ENCODE results near the gene AGPAT2.

The AGPAT2 gene

DNA sequence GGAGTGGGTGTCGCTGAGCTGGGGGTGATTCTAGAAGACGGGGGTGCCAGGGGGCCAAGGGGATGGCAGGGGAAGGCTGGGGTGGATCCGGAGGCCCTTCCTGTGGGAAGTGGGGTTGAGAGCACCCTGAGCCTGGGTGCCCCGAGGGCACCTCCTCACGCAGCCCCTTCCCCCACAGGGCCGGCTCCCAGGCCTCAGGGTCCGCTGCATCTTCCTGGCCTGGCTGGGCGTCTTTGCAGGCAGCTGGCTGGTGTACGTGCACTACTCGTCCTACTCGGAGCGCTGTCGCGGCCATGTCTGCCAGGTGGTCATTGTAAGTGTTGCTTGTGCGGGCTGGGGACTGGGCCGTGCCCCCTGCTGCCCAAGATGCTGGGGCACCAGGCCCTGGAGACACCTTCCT, 30.1 kb upstream of the AGPAT2 start:
- TF ChIP-seq RARB (CRISPR knock-in tag; IDR thresholded peaks at IDR 0.05) (no peak), SNAI2 (CRISPR knock-in tag; IDR thresholded peaks at IDR 0.05) (no peak), TCF4 (CRISPR knock-in tag; IDR thresholded peaks at IDR 0.05; ENCODE audit: borderline replicate concordance) (no peak), CSDC2 (CRISPR knock-in tag; IDR thresholded peaks at IDR 0.05) (no peak), TOX (CRISPR knock-in tag; IDR thresholded peaks at IDR 0.05; ENCODE audit: borderline replicate concordance) (no peak), OSR1 (CRISPR knock-in tag; IDR thresholded peaks at IDR 0.05) (no peak), PPARA (CRISPR knock-in tag; IDR thresholded peaks at IDR 0.05; ENCODE audit: borderline replicate concordance) (no peak), BACH2 (CRISPR knock-in tag; IDR thresholded peaks at IDR 0.05; ENCODE audit: borderline replicate concordance) (no peak), ZC3H10 (CRISPR knock-in tag; IDR thresholded peaks at IDR 0.05) (no peak), GLIS3 (CRISPR knock-in tag; IDR thresholded peaks at IDR 0.05) (no peak), ZNF8 (CRISPR knock-in tag; IDR thresholded peaks at IDR 0.05) (no peak)
- TF ChIP-seq, protein P1, sequence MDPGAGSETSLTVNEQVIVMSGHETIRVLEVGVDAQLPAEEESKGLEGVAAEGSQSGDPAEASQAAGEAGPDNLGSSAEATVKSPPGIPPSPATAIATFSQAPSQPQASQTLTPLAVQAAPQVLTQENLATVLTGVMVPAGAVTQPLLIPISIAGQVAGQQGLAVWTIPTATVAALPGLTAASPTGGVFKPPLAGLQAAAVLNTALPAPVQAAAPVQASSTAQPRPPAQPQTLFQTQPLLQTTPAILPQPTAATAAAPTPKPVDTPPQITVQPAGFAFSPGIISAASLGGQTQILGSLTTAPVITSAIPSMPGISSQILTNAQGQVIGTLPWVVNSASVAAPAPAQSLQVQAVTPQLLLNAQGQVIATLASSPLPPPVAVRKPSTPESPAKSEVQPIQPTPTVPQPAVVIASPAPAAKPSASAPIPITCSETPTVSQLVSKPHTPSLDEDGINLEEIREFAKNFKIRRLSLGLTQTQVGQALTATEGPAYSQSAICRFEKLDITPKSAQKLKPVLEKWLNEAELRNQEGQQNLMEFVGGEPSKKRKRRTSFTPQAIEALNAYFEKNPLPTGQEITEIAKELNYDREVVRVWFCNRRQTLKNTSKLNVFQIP (CRISPR knock-in tag; IDR thresholded peaks at IDR 0.05; ENCODE audit: borderline replicate concordance, low read depth) = no peak
- TF ChIP-seq, protein P2, sequence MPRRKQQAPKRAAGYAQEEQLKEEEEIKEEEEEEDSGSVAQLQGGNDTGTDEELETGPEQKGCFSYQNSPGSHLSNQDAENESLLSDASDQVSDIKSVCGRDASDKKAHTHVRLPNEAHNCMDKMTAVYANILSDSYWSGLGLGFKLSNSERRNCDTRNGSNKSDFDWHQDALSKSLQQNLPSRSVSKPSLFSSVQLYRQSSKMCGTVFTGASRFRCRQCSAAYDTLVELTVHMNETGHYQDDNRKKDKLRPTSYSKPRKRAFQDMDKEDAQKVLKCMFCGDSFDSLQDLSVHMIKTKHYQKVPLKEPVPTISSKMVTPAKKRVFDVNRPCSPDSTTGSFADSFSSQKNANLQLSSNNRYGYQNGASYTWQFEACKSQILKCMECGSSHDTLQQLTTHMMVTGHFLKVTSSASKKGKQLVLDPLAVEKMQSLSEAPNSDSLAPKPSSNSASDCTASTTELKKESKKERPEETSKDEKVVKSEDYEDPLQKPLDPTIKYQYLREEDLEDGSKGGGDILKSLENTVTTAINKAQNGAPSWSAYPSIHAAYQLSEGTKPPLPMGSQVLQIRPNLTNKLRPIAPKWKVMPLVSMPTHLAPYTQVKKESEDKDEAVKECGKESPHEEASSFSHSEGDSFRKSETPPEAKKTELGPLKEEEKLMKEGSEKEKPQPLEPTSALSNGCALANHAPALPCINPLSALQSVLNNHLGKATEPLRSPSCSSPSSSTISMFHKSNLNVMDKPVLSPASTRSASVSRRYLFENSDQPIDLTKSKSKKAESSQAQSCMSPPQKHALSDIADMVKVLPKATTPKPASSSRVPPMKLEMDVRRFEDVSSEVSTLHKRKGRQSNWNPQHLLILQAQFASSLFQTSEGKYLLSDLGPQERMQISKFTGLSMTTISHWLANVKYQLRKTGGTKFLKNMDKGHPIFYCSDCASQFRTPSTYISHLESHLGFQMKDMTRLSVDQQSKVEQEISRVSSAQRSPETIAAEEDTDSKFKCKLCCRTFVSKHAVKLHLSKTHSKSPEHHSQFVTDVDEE (CRISPR knock-in tag; IDR thresholded peaks at IDR 0.05) = no peak
- TF ChIP-seq, protein P3, sequence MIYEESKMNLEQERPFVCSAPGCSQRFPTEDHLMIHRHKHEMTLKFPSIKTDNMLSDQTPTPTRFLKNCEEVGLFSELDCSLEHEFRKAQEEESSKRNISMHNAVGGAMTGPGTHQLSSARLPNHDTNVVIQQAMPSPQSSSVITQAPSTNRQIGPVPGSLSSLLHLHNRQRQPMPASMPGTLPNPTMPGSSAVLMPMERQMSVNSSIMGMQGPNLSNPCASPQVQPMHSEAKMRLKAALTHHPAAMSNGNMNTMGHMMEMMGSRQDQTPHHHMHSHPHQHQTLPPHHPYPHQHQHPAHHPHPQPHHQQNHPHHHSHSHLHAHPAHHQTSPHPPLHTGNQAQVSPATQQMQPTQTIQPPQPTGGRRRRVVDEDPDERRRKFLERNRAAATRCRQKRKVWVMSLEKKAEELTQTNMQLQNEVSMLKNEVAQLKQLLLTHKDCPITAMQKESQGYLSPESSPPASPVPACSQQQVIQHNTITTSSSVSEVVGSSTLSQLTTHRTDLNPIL (CRISPR knock-in tag; IDR thresholded peaks at IDR 0.05; ENCODE audit: low read depth) = no peak
- no peak for ATAC-seq

DNA sequence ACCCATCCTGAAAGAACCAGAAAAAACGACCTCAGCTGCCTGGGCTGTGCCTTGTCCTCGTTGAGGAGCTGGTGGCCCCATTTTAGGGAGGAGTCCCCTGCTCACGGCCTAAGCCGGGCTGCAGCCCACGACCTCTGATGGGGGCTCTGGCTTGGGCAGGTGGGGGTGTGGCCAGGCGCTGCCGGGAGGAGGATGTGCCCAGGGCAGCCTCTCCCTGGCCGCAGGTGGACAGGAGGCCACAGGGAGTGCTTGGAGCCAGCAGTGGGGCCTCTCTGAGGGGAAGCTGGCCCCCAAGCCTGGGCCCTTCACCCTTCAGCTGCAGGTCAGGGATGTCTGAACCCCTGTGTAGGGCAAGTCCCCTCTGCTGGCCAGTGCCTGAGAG, 27.6 kb upstream of the AGPAT2 start:
- no peak for ATAC-seq
- TF ChIP-seq TCF4 (CRISPR knock-in tag; IDR thresholded peaks at IDR 0.05; ENCODE audit: borderline replicate concordance) (no peak), ZNF70 (CRISPR knock-in tag; IDR thresholded peaks at IDR 0.05) (no peak), ZNF8 (CRISPR knock-in tag; IDR thresholded peaks at IDR 0.05) (no peak), ISL1 (CRISPR knock-in tag; IDR thresholded peaks at IDR 0.05) (no peak), BACH2 (CRISPR knock-in tag; IDR thresholded peaks at IDR 0.05; ENCODE audit: borderline replicate concordance) (no peak), ESRRG (CRISPR knock-in tag; IDR thresholded peaks at IDR 0.05) (no peak), PPARA (CRISPR knock-in tag; IDR thresholded peaks at IDR 0.05; ENCODE audit: borderline replicate concordance) (no peak), GLIS3 (CRISPR knock-in tag; IDR thresholded peaks at IDR 0.05) (no peak), TOX (CRISPR knock-in tag; IDR thresholded peaks at IDR 0.05; ENCODE audit: borderline replicate concordance) (no peak), ZFP30 (CRISPR knock-in tag; IDR thresholded peaks at IDR 0.05) (no peak), ZC3H10 (CRISPR knock-in tag; IDR thresholded peaks at IDR 0.05) (no peak), OSR1 (CRISPR knock-in tag; IDR thresholded peaks at IDR 0.05) (no peak), ZFP3 (CRISPR knock-in tag; IDR thresholded peaks at IDR 0.05) (no peak), ZNF565 (CRISPR knock-in tag; conservative IDR thresholded peaks at IDR 0.05; ENCODE audit: low read depth) (no peak)
- TF ChIP-seq, protein P3 (CRISPR knock-in tag; IDR thresholded peaks at IDR 0.05; ENCODE audit: low read depth) = no peak
- TF ChIP-seq, protein P1 (CRISPR knock-in tag; IDR thresholded peaks at IDR 0.05; ENCODE audit: borderline replicate concordance, low read depth) = no peak
- TF ChIP-seq, protein P4, sequence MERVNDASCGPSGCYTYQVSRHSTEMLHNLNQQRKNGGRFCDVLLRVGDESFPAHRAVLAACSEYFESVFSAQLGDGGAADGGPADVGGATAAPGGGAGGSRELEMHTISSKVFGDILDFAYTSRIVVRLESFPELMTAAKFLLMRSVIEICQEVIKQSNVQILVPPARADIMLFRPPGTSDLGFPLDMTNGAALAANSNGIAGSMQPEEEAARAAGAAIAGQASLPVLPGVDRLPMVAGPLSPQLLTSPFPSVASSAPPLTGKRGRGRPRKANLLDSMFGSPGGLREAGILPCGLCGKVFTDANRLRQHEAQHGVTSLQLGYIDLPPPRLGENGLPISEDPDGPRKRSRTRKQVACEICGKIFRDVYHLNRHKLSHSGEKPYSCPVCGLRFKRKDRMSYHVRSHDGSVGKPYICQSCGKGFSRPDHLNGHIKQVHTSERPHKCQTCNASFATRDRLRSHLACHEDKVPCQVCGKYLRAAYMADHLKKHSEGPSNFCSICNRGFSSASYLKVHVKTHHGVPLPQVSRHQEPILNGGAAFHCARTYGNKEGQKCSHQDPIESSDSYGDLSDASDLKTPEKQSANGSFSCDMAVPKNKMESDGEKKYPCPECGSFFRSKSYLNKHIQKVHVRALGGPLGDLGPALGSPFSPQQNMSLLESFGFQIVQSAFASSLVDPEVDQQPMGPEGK (CRISPR knock-in tag; IDR thresholded peaks at IDR 0.05; ENCODE audit: borderline replicate concordance) = no peak
- TF ChIP-seq, protein P5, sequence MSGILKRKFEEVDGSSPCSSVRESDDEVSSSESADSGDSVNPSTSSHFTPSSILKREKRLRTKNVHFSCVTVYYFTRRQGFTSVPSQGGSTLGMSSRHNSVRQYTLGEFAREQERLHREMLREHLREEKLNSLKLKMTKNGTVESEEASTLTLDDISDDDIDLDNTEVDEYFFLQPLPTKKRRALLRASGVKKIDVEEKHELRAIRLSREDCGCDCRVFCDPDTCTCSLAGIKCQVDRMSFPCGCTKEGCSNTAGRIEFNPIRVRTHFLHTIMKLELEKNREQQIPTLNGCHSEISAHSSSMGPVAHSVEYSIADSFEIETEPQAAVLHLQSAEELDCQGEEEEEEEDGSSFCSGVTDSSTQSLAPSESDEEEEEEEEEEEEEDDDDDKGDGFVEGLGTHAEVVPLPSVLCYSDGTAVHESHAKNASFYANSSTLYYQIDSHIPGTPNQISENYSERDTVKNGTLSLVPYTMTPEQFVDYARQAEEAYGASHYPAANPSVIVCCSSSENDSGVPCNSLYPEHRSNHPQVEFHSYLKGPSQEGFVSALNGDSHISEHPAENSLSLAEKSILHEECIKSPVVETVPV (CRISPR knock-in tag; IDR thresholded peaks at IDR 0.05) = no peak

All from SK-N-SH treated with all-trans-retinoic acid at 6 μM for 48 hours (cell line).